ENCODE measurements around the gene PRDM16.

Gene PRDM16

DNA sequence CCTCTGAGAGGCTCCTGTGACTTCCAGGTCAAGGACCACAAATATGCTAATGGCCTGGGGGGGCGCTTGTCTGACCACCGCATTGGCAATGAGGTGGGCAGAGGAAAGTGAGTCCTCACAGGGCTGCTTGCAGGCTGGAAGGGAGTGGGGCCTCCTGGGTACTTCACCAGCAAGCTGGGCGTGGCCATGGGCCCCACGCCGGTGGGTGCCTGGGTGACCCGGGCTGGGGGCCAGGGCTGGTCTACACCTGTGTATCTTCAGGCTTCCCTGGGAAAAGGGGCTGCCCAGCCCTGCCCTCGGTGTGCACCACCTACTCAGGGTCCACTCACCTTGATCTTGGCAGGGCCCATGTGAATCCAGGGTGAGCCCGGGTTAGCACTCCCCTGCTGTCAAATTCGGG lies 167.4 kb downstream of the PRDM16 start:
- ATAC-seq, result no peak
- TF ChIP-seq, protein P1, sequence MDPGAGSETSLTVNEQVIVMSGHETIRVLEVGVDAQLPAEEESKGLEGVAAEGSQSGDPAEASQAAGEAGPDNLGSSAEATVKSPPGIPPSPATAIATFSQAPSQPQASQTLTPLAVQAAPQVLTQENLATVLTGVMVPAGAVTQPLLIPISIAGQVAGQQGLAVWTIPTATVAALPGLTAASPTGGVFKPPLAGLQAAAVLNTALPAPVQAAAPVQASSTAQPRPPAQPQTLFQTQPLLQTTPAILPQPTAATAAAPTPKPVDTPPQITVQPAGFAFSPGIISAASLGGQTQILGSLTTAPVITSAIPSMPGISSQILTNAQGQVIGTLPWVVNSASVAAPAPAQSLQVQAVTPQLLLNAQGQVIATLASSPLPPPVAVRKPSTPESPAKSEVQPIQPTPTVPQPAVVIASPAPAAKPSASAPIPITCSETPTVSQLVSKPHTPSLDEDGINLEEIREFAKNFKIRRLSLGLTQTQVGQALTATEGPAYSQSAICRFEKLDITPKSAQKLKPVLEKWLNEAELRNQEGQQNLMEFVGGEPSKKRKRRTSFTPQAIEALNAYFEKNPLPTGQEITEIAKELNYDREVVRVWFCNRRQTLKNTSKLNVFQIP (CRISPR knock-in tag; IDR thresholded peaks at IDR 0.05; ENCODE audit: borderline replicate concordance, low read depth), result no peak
- TF ChIP-seq ZFP3 (CRISPR knock-in tag; IDR thresholded peaks at IDR 0.05) (no peak), TOX (CRISPR knock-in tag; IDR thresholded peaks at IDR 0.05; ENCODE audit: borderline replicate concordance) (no peak), RARB (CRISPR knock-in tag; IDR thresholded peaks at IDR 0.05) (no peak), ZNF70 (CRISPR knock-in tag; IDR thresholded peaks at IDR 0.05) (no peak), ZFP30 (CRISPR knock-in tag; IDR thresholded peaks at IDR 0.05) (no peak), ZC3H10 (CRISPR knock-in tag; IDR thresholded peaks at IDR 0.05) (no peak), CSDC2 (CRISPR knock-in tag; IDR thresholded peaks at IDR 0.05) (no peak), PPARA (CRISPR knock-in tag; IDR thresholded peaks at IDR 0.05; ENCODE audit: borderline replicate concordance) (no peak), ISL1 (CRISPR knock-in tag; IDR thresholded peaks at IDR 0.05) (no peak), ARNTL (CRISPR knock-in tag; IDR thresholded peaks at IDR 0.05; ENCODE audit: borderline replicate concordance, low read depth) (no peak), ZNF8 (CRISPR knock-in tag; IDR thresholded peaks at IDR 0.05) (no peak), BACH2 (CRISPR knock-in tag; IDR thresholded peaks at IDR 0.05; ENCODE audit: borderline replicate concordance) (no peak)
- TF ChIP-seq, protein P2, sequence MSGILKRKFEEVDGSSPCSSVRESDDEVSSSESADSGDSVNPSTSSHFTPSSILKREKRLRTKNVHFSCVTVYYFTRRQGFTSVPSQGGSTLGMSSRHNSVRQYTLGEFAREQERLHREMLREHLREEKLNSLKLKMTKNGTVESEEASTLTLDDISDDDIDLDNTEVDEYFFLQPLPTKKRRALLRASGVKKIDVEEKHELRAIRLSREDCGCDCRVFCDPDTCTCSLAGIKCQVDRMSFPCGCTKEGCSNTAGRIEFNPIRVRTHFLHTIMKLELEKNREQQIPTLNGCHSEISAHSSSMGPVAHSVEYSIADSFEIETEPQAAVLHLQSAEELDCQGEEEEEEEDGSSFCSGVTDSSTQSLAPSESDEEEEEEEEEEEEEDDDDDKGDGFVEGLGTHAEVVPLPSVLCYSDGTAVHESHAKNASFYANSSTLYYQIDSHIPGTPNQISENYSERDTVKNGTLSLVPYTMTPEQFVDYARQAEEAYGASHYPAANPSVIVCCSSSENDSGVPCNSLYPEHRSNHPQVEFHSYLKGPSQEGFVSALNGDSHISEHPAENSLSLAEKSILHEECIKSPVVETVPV (CRISPR knock-in tag; IDR thresholded peaks at IDR 0.05), result no peak
- TF ChIP-seq, protein P3, sequence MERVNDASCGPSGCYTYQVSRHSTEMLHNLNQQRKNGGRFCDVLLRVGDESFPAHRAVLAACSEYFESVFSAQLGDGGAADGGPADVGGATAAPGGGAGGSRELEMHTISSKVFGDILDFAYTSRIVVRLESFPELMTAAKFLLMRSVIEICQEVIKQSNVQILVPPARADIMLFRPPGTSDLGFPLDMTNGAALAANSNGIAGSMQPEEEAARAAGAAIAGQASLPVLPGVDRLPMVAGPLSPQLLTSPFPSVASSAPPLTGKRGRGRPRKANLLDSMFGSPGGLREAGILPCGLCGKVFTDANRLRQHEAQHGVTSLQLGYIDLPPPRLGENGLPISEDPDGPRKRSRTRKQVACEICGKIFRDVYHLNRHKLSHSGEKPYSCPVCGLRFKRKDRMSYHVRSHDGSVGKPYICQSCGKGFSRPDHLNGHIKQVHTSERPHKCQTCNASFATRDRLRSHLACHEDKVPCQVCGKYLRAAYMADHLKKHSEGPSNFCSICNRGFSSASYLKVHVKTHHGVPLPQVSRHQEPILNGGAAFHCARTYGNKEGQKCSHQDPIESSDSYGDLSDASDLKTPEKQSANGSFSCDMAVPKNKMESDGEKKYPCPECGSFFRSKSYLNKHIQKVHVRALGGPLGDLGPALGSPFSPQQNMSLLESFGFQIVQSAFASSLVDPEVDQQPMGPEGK (CRISPR knock-in tag; IDR thresholded peaks at IDR 0.05; ENCODE audit: borderline replicate concordance), result no peak
- TF ChIP-seq, protein P4, sequence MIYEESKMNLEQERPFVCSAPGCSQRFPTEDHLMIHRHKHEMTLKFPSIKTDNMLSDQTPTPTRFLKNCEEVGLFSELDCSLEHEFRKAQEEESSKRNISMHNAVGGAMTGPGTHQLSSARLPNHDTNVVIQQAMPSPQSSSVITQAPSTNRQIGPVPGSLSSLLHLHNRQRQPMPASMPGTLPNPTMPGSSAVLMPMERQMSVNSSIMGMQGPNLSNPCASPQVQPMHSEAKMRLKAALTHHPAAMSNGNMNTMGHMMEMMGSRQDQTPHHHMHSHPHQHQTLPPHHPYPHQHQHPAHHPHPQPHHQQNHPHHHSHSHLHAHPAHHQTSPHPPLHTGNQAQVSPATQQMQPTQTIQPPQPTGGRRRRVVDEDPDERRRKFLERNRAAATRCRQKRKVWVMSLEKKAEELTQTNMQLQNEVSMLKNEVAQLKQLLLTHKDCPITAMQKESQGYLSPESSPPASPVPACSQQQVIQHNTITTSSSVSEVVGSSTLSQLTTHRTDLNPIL (CRISPR knock-in tag; IDR thresholded peaks at IDR 0.05; ENCODE audit: low read depth), result no peak

DNA sequence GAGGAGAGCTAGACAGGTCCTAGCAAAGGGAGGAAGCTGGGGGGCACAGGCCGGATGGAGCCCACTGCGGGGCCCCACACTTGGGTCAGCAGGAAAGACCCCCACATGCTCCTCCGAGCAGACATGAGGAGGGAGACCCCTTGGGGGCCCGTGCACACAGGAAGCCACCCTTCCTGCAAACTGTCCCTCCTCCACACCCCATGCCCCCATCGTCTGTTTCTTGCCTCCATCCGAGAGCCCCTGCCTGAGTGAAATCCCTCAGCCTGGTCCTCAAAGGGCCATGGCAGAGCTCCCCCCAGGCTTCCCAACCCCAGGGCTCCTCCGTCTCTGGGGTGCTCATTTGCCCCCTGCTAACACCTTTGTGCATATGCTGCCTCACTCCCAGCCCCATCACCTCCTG lies 168.0 kb downstream of the PRDM16 start:
- ATAC-seq, result no peak
- TF ChIP-seq ZFP3 (CRISPR knock-in tag; IDR thresholded peaks at IDR 0.05), result no peak
- TF ChIP-seq, protein P2 (CRISPR knock-in tag; IDR thresholded peaks at IDR 0.05), result no peak
- TF ChIP-seq, protein P4 (CRISPR knock-in tag; IDR thresholded peaks at IDR 0.05; ENCODE audit: low read depth), result no peak
- TF ChIP-seq, protein P5, sequence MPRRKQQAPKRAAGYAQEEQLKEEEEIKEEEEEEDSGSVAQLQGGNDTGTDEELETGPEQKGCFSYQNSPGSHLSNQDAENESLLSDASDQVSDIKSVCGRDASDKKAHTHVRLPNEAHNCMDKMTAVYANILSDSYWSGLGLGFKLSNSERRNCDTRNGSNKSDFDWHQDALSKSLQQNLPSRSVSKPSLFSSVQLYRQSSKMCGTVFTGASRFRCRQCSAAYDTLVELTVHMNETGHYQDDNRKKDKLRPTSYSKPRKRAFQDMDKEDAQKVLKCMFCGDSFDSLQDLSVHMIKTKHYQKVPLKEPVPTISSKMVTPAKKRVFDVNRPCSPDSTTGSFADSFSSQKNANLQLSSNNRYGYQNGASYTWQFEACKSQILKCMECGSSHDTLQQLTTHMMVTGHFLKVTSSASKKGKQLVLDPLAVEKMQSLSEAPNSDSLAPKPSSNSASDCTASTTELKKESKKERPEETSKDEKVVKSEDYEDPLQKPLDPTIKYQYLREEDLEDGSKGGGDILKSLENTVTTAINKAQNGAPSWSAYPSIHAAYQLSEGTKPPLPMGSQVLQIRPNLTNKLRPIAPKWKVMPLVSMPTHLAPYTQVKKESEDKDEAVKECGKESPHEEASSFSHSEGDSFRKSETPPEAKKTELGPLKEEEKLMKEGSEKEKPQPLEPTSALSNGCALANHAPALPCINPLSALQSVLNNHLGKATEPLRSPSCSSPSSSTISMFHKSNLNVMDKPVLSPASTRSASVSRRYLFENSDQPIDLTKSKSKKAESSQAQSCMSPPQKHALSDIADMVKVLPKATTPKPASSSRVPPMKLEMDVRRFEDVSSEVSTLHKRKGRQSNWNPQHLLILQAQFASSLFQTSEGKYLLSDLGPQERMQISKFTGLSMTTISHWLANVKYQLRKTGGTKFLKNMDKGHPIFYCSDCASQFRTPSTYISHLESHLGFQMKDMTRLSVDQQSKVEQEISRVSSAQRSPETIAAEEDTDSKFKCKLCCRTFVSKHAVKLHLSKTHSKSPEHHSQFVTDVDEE (CRISPR knock-in tag; IDR thresholded peaks at IDR 0.05), result no peak
- no peak for TF ChIP-seq RARB (CRISPR knock-in tag; IDR thresholded peaks at IDR 0.05)
- no peak for TF ChIP-seq ISL1 (CRISPR knock-in tag; IDR thresholded peaks at IDR 0.05)
- no peak for TF ChIP-seq ESRRG (CRISPR knock-in tag; IDR thresholded peaks at IDR 0.05)
- TF ChIP-seq, protein P1 (CRISPR knock-in tag; IDR thresholded peaks at IDR 0.05; ENCODE audit: borderline replicate concordance, low read depth), result no peak
- no peak for TF ChIP-seq CSDC2 (CRISPR knock-in tag; IDR thresholded peaks at IDR 0.05)
- no peak for TF ChIP-seq TOX (CRISPR knock-in tag; IDR thresholded peaks at IDR 0.05; ENCODE audit: borderline replicate concordance)
- TF ChIP-seq TCF4 (CRISPR knock-in tag; IDR thresholded peaks at IDR 0.05; ENCODE audit: borderline replicate concordance), result no peak
- no peak for TF ChIP-seq PPARA (CRISPR knock-in tag; IDR thresholded peaks at IDR 0.05; ENCODE audit: borderline replicate concordance)
- no peak for TF ChIP-seq ZFP30 (CRISPR knock-in tag; IDR thresholded peaks at IDR 0.05)
- no peak for TF ChIP-seq BACH2 (CRISPR knock-in tag; IDR thresholded peaks at IDR 0.05; ENCODE audit: borderline replicate concordance)
- no peak for TF ChIP-seq OSR1 (CRISPR knock-in tag; IDR thresholded peaks at IDR 0.05)
- TF ChIP-seq ZNF8 (CRISPR knock-in tag; IDR thresholded peaks at IDR 0.05), result no peak
